Astrocyte of the hippocampus (primary cell): ENCODE measurements around the gene C1RL.
"Not testable (repeated sequence)": the region's sequence is repeated elsewhere in the genome, so short reads cannot be mapped to it uniquely, and the experiment has no call there.

Source experiments
- DNase-seq: peaks from one replicate; pipeline ENCODE4 v3.0.0; 2011; ENCODE audit warnings: low read depth, low spot score

Gene C1RL

DNA sequence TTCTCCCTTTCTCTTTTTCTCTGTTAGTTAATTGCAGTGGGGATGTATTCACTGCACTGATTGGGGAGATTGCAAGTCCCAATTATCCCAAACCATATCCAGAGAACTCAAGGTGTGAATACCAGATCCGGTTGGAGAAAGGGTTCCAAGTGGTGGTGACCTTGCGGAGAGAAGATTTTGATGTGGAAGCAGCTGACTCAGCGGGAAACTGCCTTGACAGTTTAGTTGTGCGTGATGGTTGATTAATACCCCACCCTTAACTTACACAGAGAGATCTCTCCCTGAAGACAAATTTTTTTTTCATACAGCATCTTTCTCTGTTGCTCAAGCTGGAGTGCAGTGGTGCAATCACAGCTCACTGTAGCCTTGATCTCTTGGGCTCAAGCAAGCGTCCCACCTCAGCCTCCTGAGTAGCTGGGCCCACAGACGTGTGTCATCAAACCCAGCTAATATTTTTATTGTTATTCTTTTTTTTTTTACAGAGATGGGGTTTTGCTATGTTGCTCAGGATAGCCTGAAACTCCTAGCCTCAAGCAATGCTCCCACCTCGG is 43.9 kb downstream of the C1RL start:
- no peak for DNase-seq

DNA sequence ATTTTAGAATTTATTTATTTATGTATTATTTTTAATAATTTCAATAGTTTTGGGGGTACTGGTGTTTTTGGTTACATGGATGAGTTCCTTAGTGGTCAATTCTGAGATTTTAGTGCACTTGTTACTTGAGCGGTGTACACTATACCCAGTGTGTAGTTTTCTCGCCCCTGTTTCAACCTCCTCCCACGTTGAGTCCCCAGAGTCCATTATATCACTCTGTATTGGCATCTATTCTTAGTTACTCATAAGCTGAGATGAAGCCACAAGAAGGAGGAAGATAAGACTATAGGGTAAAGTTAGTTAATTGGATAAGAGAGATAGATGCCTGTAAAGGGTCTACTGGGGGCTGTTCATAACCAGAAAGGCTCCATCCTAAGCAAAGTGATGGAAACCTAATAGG is 44.5 kb downstream of the C1RL start:
- no peak for DNase-seq

DNA sequence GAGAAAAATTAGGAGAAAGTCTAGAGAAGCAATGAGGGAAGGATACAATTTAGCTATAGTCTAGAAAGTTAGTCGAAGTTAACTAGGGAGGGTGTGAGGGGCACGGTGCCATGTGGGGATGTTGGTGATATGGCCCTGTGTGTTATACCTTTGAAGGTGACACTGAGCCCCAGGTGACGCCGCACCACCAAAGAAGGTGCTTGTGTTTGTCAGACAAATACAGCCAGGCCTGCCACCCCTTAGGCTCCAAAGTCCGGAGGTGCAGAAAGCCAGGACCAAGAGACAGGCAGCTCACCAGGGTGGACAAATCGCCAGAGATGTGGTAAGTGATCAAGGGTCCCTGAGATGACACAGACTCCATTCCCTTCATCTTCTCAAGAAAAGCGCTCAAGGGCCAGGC is 47.4 kb downstream of the C1RL start:
- no peak for DNase-seq

DNA sequence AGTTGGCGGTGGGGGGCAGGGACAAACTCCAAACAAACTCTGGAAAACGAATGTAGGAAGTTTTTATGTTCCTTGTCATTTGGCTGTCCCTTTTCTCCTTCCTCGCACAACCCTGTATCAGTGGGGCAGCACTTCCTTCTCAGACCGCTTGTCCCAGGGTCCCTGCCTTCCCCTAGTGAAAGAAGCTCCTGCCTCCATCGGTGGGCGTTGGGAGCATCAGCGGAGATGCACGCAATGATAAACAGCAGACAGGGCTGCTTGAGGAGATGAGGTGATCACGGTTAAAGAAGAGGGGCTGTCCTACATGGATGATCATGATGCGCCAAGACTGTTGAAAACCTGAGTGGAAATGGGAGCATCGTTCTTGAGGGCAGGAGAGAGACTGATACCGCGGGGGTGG is 47.9 kb downstream of the C1RL start:
- no peak for DNase-seq

DNA sequence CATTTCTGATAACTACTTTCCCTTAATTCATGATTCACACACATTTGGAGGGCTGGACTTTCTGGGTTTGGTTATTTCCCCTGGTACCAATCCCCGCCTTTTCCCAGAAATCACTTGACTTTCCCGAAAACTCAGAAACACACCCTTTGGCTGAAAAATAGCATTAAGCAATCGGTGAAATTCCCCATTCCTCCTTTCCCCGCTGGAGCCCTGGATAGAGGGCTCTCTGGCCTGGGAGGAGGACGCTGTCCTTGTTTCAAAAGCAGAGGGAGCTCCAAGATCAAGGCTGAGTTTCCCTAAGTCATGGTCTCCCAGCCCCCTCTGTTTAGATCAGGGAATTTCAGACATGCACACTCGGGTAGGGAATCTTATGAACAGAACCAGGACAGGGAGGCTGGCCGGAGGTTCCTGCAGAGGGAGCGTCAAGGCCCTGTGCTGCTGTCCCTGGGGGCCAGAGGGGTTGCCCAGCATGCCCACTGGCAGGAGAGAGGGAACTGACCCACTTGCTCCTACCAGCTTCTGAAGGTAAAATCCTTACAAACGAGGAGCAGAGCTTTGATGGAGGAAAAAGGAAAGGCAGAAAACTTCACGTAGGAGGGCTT is 48.6 kb downstream of the C1RL start, which contains the start of gene C1S:
Gene C1S (plus strand): TSS at position 366 of the 602 bp plus-strand sequence. CDS start 1,195 bp downstream, outside the sequence.
- peak; percentile 89 for DNase-seq

DNA sequence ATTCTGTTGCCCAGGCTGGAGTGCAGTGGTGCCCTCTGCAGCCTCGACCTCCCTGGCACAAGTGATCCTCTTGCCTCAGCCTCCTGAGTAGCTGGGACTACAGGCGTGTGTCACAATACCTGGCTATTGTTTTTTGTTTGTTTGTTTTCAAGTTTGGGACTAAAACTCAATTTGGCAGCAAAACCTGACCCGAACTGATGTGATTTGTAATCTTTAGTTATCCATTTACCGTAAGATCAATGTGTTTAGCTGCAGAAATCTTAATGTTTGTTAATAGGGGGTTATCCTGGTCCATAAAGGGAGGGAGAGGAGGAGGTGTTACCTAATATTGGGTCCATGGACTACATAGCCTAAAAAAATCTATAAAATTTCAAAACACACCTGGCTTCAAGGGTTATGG is 49.2 kb downstream of the C1RL start:
- no peak for DNase-seq

DNA sequence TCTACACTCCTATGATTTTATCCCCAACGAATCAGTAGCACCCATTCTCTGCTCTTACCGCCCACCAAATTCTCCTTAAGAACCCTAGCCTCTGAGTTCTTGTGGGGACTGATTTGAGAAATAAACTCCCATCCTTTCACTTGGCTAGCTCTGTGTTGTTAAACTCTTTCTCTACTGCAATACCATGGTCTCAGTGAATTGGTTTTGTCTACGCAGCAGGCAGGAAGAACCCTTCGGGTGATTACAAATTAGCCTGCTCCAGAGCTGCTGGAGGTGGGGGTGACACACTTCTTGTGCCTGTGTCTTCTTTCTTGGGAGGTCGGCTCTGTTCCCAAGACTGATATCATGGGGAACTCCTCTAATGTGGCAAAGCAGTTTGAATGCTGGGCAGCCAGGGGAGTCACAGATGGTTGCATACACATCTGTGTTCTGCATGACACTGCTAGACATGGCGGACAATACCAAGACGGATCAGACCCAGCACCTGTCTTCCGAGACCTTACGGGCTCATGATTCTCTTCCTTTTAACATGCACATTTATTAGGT is 50.1 kb downstream of the C1RL start:
- no peak for DNase-seq

DNA sequence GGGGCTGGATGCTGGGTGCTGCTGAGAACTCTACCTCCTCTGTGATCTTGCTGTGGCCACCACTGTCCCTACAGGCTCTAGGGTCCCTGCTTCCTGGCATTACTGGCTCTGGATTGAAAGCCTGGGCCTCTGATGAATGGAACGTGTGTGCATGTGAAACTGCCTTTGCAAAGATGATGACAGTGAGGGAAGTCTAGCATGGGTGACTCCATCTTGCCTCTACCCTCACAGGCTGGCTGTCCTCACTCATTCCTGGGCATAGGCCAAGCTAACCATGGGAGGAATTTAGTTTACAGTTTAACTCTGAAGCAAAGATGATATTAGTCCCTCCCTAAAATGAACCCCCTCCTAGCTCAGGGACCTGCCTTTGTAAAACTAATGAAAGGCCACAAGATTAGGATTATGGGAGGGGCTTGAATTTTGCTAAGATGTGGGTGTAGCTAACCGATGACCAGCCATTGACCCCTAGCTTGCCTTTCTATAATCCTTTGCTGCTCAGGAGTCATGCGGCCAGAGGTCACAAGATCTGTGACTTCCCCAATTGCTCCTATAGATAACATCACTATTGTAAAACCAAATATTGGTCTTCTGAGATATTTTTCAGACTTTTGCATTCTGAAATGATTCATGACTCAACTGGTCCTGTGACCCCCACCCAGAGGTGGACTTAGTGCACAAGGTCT is 50.7 kb downstream of the C1RL start:
- DNase-seq: no peak

DNA sequence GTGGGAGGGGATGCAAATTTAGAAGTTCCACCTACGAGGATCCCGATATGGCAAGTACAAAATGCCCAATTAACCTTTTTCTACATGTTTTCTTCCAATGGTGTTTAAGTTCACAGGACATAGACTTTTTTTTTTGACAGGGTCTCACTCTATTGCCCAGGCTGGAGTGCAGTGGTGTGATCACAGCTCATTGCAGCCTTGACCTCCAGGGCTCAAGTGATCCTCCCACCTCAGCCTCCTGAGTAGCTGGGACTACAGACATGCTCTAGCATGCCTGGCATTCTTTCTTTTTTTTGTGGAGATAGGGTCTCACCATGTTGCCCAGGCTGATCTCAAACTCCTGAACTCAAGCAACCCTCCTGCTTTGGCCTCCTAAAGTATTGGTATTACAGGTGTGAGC is 53.3 kb downstream of the C1RL start:
- not testable (repeated sequence) for DNase-seq

DNA sequence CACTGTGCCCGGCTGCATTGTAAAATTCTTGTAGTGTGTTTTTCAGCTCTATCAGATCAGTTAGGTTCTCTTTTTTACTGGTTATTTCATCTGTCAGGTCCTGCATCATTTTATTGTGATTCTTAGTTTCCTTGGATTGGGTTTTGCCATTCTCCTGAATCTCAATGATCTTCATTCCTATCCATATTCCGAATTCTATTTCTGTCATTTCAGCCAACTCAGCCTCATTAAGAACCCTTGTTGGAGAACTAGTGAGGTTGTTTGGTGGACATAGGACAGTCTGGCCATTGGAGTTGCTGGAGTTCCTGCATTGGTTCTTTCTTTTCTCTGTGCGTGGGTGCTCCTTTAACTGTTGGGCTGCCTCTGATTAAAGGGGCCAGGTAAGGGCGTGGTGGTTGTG is 54.1 kb downstream of the C1RL start:
- no peak for DNase-seq

DNA sequence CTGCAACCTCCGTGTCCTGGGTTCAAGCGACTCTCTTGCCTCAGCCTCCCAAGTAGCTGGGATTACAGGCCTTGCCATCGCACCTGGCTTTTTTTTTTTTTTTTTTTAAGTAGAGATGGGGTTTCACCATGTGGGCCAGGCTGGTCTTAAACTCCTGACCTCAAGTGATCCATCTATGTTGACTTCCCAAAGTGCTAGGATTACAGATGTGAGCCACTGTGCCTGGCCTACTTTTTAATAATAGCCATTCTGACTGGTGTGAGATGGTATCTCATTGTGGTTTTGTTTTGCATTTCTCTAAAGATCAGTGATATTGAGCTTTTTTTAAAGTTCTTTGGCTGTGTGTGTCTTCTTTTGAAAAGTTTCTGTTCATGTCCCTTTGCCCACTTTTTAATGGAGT is 59.0 kb downstream of the C1RL start:
- DNase-seq: not testable (repeated sequence)

DNA sequence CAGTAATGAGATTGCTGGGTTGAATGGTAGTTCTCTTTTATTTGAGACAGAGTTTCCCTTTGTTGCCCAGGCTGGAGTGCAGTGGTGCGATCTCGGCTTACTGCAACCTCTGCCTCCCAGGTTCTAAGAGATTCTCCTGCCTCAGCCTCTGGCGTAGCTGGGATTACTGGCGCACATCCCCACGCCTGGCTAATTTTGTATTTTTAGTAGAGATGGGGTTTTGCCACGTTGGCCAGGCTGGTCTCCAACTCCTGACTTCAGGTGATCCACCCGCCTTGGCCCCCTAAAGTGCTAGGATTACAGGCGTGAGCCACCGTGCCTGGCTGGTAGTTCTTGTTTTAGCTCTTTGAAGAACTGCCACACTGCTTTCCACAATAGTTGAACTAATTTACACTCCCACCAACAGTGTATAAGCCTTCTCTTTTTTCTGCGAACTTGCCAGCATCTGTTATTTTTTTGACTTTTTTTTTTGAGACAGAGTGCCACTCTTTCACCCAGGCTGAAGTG is 59.5 kb downstream of the C1RL start:
- not testable (repeated sequence) for DNase-seq

DNA sequence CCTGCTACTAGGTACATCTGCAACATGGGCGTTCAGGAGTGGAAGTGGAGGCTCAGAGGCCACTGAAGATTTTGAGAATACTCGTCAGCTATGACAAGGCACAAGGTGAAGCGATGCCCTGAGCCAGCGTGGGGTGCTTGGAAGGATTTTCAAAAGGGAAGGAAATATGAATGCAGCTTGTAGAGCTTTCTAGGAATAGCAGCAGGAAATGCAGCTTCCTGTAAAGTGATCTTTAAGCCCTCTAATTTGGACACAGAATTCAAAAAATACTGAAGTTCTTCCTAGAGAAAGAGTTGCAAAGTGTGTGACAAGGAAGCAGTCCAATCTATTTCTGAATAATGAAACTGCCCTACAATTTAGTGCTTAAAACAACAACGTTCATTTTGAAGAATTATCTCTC is 61.7 kb downstream of the C1RL start:
- no peak for DNase-seq

DNA sequence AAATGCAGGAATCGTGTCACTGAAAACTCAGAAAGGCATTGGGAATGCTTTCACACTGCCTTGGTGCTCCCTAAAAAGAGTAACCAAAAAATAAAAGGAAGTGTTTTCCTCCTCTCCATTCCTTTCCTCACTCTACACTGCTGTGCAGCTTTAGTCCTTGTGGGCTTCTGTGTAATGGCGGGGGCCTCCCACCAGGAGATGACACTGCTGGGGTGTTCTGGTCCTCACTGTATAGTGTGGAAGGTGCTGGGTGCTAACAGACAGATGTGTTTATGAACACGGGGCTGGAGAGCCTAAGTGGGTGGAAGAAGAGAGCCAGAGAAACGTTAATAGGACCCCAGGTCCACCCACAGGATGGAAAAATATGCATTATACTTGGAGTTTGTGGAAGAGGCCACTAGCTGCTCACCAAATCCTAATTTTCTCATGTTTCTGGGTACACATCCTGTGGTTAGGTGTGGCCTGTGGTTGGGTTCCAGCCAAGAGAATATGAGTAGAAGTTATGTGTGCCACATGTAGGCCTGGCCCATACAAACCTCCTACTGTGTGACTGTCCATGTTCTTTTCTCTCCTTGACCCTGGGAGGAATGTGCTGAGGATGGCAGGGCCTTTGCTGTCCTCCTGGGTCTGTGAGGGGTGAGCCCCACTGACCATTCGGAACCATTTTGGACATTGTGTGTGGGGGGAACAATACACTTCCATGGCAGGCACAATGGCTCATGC is 62.5 kb downstream of the C1RL start:
- no peak for DNase-seq

DNA sequence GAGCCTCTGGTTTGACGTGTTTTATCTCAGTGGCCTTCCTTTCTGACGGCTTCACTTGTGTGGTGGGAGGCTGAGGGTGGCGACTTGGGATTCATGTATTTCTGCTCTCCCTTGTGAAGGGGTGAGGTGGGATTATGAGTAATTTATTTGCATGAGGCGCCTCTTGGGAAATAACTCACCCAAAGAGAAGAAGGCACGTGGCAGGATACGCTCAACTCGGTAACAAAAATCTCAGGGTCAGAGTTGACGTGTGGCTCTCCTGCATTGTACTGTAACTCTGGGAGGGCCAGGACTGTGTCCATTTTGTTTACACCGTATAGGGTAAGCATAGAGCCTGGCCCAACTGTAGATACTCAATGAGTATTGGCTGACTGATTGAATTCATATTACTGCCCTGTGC is 63.1 kb downstream of the C1RL start:
- no peak for DNase-seq
